ENCODE measurements around the gene RADIL.

The RADIL gene

DNA sequence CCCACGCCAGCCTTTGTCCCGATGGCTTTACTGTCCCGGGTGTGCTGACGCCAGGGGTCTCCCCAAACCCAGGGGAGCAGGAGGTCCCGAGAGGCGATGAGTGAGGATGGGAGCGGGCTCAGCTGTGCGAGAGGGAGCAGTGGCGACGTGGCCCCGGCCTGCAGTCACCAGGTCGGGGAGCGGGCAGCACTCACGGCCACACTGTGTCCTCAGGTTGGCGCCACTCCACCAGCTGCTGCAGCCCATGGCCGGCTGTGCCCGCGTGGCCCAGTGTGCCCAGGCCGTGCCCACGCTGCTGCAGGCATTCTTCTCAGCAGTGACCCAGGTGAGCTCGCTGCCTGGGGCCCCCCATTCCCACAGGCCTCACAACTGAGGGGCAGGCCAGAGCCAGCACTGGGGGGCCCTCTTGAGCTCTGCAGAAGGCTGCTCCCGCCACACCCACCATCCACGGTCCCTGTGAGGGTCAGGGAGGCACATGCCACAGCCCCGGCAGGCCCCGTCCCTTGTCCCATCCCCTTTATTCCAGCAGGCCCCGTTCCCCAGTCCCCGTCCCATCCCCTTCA, 94.8 kb downstream of the RADIL start:
- no peak overlapping the region for H3K4me3 ChIP-seq (ENCODE audit: low read depth, low read length)
- no peak for TF ChIP-seq CTCF (IDR thresholded peaks at IDR 0.05; ENCODE audit: low read depth, low read length)

GRCh38 chr7:4787947-4788626, 95.4 kb downstream of the RADIL start:
- TF ChIP-seq CTCF (IDR thresholded peaks at IDR 0.05; ENCODE audit: low read depth, low read length) = no peak

GRCh38 chr7:4787541-4787940, 96.0 kb downstream of the RADIL start:
- H3K4me3 ChIP-seq (ENCODE audit: low read depth, low read length) = no peak overlapping the region
- no peak for TF ChIP-seq CTCF (IDR thresholded peaks at IDR 0.05; ENCODE audit: low read depth, low read length)

More at GRCh38 chr7:4787947-4788626, 95.4 kb downstream of the RADIL start:
- no peak overlapping the region for H3K4me3 ChIP-seq (ENCODE audit: low read depth, low read length)

GRCh38 chr7:4786015-4786414, 97.5 kb downstream of the RADIL start:
- no peak overlapping the region for H3K4me3 ChIP-seq (ENCODE audit: low read depth, low read length)
- TF ChIP-seq CTCF (IDR thresholded peaks at IDR 0.05; ENCODE audit: low read depth, low read length) = no peak

DNA sequence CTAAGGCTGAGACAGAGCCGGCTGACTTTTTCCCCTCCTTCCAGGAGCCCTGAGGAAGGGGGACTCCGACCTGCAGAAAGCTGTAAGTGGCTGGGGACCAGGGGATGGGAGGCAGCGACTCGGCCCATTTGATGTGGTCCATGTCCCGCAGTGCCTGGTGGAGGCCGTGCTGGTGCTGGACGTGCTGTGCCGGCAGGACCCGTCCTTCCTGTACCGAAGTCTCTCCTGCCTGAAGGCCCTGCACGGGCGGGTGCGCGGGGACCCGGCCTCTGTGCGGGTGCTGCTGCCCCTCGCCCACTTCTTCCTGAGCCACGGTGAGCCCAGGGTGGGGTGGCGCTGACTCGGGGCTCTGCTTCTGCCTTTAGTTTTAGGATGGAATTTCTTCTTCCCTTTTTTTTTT, 98.1 kb downstream of the RADIL start:
- no peak overlapping the region for H3K4me3 ChIP-seq (ENCODE audit: low read depth, low read length)
- no peak for TF ChIP-seq CTCF (IDR thresholded peaks at IDR 0.05; ENCODE audit: low read depth, low read length)

GRCh38 chr7:4784799-4785198, 98.7 kb downstream of the RADIL start:
- TF ChIP-seq CTCF (IDR thresholded peaks at IDR 0.05; ENCODE audit: low read depth, low read length) = no peak
- no peak overlapping the region for H3K4me3 ChIP-seq (ENCODE audit: low read depth, low read length)

- H3K4me3 ChIP-seq (ENCODE audit: low read depth, low read length) = no peak overlapping the region
- TF ChIP-seq CTCF (IDR thresholded peaks at IDR 0.05; ENCODE audit: low read depth, low read length) = no peak
Observed at GRCh38 chr7:4783762-4784351, 99.7 kb downstream of the RADIL start.
